22Rv1 (cell line): Measurements from ENCODE around the gene KRTAP16-1.

Experiments used
- ZFX ChIP-seq: fragments of 450-650 bp; IDR thresholded peaks from 2 replicates; pipeline ENCODE4 v1.6.1; 2017; ENCODE audit warnings: antibody characterized with exemption, borderline replicate concordance
- TF ChIP-seq, protein P1 (sequence below): fragments of 450-650 bp; IDR thresholded peaks from 2 replicates; pipeline ENCODE4 v1.5.1; 2017; ENCODE audit warnings: mild to moderate bottlenecking

DNA sequence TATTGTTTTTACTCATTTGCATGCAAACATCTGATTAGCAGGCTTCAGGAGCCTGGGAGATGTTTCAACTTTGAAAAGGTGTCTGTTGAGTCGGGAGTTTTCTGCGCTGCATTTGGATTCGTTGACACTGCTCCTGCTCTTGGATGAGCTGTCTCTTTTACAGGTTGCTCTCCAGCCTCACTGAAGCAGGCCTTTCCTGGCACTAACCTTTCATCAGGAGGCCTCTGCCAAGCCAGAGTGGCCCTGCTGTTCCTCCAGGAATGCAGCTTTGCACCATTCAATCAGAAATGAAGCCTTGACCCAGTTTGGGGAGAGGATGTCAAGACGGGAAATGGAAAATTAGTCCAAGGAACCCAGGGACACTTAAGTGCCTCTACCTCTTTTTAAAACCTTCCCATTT, 6.1 kb downstream of the KRTAP16-1 start:
- TF ChIP-seq, protein P1, sequence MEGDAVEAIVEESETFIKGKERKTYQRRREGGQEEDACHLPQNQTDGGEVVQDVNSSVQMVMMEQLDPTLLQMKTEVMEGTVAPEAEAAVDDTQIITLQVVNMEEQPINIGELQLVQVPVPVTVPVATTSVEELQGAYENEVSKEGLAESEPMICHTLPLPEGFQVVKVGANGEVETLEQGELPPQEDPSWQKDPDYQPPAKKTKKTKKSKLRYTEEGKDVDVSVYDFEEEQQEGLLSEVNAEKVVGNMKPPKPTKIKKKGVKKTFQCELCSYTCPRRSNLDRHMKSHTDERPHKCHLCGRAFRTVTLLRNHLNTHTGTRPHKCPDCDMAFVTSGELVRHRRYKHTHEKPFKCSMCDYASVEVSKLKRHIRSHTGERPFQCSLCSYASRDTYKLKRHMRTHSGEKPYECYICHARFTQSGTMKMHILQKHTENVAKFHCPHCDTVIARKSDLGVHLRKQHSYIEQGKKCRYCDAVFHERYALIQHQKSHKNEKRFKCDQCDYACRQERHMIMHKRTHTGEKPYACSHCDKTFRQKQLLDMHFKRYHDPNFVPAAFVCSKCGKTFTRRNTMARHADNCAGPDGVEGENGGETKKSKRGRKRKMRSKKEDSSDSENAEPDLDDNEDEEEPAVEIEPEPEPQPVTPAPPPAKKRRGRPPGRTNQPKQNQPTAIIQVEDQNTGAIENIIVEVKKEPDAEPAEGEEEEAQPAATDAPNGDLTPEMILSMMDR: no peak
- no peak for TF ChIP-seq ZFX
